Ramos (cell line): ENCODE measurements around the gene MPIG6B.
"Not testable (repeated sequence)": the region's sequence is repeated elsewhere in the genome, so short reads cannot be mapped to it uniquely, and the experiment has no call there.

ENCODE experiments used
- in situ Hi-C: fragments of 300-500 bp; cut with MboI; formaldehyde crosslinking; loops from one replicate; pipeline ENCODE4 v1.14.3; 2022; ENCODE audit warnings: low sequenced_read_pairs; ENCODE audit not compliant: unreplicated experiment

MPIG6B gene

GRCh38 chr6:31700740-31701401 is 22.3 kb upstream of the MPIG6B start:
- in situ Hi-C loops, result no loop called here

DNA sequence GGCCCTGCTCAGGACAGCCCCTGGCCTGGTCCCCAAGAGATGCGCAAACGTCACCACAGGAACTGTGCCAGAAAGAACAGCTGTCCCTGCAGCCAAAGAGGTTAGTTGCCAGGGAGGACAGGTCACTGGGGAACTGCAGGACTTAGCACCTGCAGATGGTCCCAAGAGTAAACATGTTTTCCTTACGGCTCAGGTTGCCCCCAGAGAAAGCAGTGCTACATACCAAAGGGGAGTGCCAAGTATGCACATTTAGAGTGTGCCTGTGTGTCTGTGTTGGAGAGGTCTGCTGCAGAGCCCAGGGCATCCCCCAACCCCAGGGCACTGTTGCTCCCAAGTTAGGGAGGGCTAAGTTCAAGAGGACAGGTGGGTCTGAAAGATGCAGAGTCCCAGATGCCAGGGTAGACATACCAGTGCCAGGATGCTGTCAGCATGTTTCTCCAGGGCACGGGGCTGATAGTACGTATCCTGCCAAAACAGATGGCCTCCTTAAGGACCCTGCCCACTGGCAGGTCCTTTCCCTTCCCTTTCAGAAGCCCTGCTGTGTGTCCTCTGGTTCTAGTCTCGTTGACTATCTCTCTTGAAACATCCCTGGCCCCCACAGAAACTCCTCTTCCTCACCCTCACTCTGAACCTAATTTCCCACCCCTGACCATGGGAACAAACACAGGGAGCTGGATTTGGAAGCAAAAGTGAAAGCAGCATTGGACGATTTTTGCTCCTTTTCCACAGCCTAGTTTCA is 21.3 kb upstream of the MPIG6B start:
- in situ Hi-C loops, result no loop called here

GRCh38 chr6:31702405-31702818 is 20.8 kb upstream of the MPIG6B start:
- in situ Hi-C loops, result no loop called here

DNA sequence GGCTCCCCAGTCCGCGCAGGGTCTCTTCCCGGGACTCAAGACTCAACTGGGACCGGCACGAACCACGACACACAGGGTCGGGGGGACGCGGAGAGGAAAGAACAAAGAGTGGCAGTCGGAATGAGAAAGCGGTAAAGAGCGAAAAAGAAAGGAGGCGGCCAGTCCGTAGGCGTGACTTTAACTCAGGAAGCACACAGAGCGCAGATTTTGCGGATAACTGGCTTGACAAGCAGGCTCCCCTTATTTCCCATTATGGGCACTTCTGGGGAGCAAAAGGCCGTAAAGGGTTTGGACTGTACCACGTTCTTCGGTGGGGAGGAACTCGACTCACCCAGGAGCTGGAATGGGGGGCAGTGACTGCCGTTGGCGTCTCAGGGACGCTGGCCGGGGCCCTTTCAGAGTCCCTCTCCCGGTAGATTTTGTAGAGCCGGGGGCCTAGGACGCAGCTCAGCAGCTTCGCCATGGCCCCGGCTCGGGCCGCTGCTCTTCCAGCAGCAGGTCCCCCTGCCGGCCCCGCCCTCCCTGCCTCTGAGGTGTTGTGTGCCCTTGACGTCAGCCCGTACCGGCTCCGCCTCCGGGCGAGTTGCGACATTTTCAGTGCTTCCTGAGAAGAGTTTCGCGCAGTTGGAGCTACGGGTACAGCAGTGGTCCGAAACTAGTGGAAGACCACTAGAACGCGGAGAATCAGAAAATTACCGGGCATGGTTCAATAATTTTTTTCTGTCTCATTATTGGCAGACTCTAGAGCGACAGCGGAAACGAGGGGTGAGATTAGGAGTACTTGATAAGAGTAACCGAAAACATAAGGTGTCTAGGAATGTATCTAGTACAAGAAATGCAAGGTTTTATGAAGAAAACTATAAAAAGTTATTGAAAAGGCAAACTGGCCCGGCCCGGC is 20.1 kb upstream of the MPIG6B start, which contains the start of gene ABHD16A:
Gene ABHD16A, minus strand, starts transcription at position 506 of the 898 bp plus-strand sequence. Its CDS starts 43 bp downstream, at position 463.
- in situ Hi-C loops, result no loop called here

GRCh38 chr6:31705931-31706330 is 17.2 kb upstream of the MPIG6B start:
- in situ Hi-C loops, result no loop called here

- in situ Hi-C loops, result no loop called here
Measured at GRCh38 chr6:31706599-31706998, 16.6 kb upstream of the MPIG6B start, which contains the start of gene LY6G6F. LY6G6F (plus strand) TSS chr6:31706866; CDS start chr6:31706907, 41 bp downstream.

DNA sequence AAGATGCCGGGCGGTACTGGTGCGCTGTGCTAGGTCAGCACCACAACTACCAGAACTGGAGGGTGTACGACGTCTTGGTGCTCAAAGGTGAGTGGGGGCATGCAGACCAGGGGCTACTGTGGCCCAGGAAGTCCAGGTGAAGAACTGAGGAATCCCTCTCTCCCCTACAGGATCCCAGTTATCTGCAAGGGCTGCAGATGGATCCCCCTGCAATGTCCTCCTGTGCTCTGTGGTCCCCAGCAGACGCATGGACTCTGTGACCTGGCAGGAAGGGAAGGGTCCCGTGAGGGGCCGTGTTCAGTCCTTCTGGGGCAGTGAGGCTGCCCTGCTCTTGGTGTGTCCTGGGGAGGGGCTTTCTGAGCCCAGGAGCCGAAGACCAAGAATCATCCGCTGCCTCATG is 15.5 kb upstream of the MPIG6B start:
- in situ Hi-C loops, result no loop called here

GRCh38 chr6:31708224-31708623 is 14.9 kb upstream of the MPIG6B start:
- in situ Hi-C loops, result no loop called here

- in situ Hi-C loops, result not testable (repeated sequence)
Measured at GRCh38 chr6:31709157-31709556, 14.0 kb upstream of the MPIG6B start.

DNA sequence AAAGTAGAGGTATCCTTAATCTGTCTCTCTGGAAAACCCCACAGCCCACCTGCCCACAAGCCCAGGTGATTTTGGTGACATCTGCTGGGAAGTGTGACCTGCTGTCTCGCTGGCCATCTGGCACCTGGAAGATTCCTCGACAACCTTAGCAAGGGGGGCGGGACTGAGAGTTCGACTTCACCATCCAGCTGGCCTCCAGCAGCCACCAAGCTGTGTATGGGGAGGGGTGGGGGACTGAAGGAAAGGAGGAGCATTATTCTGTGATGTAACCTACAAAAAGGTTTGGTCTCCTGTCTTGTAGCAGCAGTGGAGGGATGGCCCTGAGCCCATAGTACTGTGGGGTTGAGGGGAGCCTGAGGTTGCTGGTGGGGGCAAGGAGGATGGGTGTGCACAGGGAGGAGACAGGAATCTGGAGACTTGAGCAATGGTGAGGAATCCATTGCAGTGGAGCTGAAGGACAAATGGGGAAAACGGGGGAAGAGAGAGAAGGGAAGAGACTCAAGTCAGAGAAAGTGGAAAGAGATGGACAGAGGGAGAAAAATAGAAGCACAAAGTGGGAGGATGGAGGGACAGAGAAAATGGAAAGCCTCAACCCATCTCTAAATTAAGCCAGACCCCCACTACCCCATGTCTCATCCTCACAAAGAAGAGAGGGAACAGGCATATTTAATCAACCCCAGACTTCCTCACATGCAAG is 12.5 kb upstream of the MPIG6B start:
- in situ Hi-C loops, result no loop called here

- in situ Hi-C loops, result no loop called here
Measured at GRCh38 chr6:31711233-31711632, 11.9 kb upstream of the MPIG6B start.

GRCh38 chr6:31712296-31712695 is 10.9 kb upstream of the MPIG6B start:
- in situ Hi-C loops, result no loop called here

DNA sequence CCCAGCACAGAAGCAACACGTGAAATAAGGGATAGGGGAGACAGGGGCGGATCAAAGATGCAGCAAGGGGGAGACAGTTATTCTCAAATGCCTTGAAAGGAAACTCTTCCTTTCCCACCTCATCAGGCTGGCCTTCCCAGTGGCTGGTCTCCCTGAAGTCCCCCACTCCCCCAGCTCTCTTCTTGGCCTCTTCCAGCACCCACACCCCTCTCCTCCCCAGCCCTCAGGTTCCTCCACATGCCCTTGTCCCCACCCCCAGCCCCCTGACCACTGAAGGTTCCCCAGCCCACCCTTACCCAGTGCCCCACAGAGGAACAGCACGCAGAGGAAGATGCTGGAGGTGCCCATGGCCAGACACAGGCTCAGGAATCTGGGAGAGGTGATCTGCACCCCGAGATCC is 9.7 kb upstream of the MPIG6B start:
- in situ Hi-C loops, result no loop called here

GRCh38 chr6:31713991-31714684 is 9.0 kb upstream of the MPIG6B start:
- in situ Hi-C loops, result no loop called here

GRCh38 chr6:31715022-31715958 is 7.9 kb upstream of the MPIG6B start, which contains the start of gene LY6G6D:
LY6G6D (plus strand) TSS chr6:31715348; CDS start chr6:31715356, 8 bp downstream.
- in situ Hi-C loops, result no loop called here

DNA sequence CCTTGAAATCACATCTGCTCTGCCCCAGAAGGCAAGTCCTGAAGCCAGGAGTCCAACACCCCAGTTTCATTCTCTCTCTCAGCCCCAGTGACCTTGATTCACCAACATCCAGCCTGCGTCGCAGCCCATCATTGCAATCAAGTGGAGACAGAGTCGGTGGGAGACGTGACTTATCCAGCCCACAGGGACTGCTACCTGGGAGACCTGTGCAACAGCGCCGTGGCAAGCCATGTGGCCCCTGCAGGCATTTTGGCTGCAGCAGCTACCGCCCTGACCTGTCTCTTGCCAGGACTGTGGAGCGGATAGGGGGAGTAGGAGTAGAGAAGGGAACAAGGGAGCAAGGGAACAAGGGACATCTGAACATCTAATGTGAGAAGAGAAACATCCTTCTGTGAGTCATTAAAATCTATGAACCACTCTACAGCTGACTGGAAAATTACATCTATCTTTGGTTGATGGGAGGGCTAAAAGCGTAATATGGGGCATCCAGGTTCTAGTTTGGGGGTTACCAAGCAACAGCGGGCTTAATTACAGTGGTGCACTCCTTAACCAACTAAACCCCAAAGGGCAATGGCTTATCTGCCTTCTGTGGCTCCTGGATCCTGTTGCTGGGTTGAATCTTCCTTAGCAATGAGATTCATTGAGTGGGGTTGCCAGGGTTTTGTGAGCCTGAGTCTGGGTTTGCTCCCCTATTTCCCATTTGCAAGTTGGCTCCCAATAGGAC is 5.5 kb upstream of the MPIG6B start:
- in situ Hi-C loops, result no loop called here

DNA sequence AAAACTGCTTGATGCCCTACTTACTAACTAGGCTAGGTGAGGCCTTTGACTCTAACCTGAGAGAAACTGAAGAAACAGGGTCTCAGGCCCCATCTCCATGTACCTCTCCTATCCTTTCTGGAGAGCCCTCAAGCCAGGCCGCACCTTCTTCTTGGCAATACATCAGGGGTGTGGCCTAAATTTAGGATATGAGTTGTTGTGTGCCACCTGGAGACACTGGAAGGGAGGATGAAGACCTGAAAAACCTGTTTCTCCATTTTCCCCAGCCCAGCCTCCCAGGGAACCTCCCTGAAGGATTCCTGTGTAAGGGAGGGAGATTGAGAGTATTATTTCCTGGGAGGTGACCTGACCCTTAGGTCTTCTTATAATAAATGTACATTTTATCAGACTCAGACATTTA is 4.9 kb upstream of the MPIG6B start:
- in situ Hi-C loops, result no loop called here

- in situ Hi-C loops, result no loop called here
Measured at GRCh38 chr6:31719001-31719400, 4.2 kb upstream of the MPIG6B start.
